ENCODE data around the gene GPR108. TPM values are rescaled to one million over a fixed set of nuclear protein-coding genes. Genes with fewer than 3 reads are reported as not detected.

The GPR108 gene
- total RNA-seq: 10 to 100 TPM; 61.4 to 67.2 TPM
- 36.8 TPM for polyA plus RNA-seq (2013, experiment 1 of 2)
- 36.6 TPM for polyA plus RNA-seq (2013, experiment 2 of 2)
- long read RNA-seq, experiment 1, partial matches to known transcripts: 3 of 14 reads
- long read RNA-seq, experiment 1, other reads (novel, unspliced or antisense): 5 of 14 reads
- long read RNA-seq, experiment 2, transcript GPR108-201 (18 exons, 2,057 nt): major isoform, 28 of 100 reads
- long read RNA-seq, experiment 2, transcript GPR108-202 (18 exons, 2,009 nt): minor isoform, 26 of 100 reads
- long read RNA-seq, experiment 2, partial matches to known transcripts: 13 of 100 reads
- long read RNA-seq, experiment 2, other reads (novel, unspliced or antisense): 33 of 100 reads
- long read RNA-seq, experiment 3, transcript GPR108-202 (18 exons, 2,009 nt): minor isoform, 87 of 361 reads
- long read RNA-seq, experiment 3, transcript GPR108-201 (18 exons, 2,057 nt): major isoform, 144 of 361 reads
- long read RNA-seq, experiment 3, partial matches to known transcripts: 17 of 361 reads
- long read RNA-seq, experiment 3, other reads (novel, unspliced or antisense): 111 of 361 reads
- long read RNA-seq, experiment 4, transcript GPR108-201 (18 exons, 2,057 nt): major isoform, 22 of 63 reads
- long read RNA-seq, experiment 4, transcript GPR108-202 (18 exons, 2,009 nt): minor isoform, 20 of 63 reads
- long read RNA-seq, experiment 4, partial matches to known transcripts: 3 of 63 reads
- long read RNA-seq, experiment 4, other reads (novel, unspliced or antisense): 18 of 63 reads

GRCh38 chr19:6737284-6737872 lies at the start of gene GPR108:
GPR108 (minus strand) TSS chr19:6737580; CDS start chr19:6737576, 4 bp downstream.
- Mint-ChIP-seq H3K27me3 (ENCODE audit: insufficient read depth) (no peaks in the 10 kb centered on the region), H3K9me3 (no peaks in the 10 kb centered on the region), H3K36me3 (ENCODE audit: low read depth) (peaks cover 23% of the 10 kb centered on the region), H3K4me3 (peak within 1 kb of the TSS; percentile 90), H3K27ac (peak within 1 kb of the TSS; percentile 98), H3K4me1 (peaks cover 34% of the 10 kb centered on the region)
- 0% methylated on average over 11 to 55 of the region's 55 CpGs for WGBS, 2 experiments (ENCODE audit: insufficient coverage in 1 of 2, insufficient read length in 1 of 2)
- no peaks in the 10 kb centered on the region for H3K4me1 ChIP-seq (ENCODE audit: control insufficient read depth, insufficient read depth, low read length)
- no peak for TF ChIP-seq CTCF (conservative IDR thresholded peaks at IDR 0.05)
- peak within 1 kb of the TSS; percentile 97 for H3K9ac ChIP-seq (ENCODE audit: extremely low read depth, low read length, poor library complexity, severe bottlenecking)
- no peaks in the 10 kb centered on the region for H3K27me3 ChIP-seq (ENCODE audit: control insufficient read depth, insufficient read depth, low read length, poor library complexity, severe bottlenecking)
- H3K36me3 ChIP-seq (ENCODE audit: control insufficient read depth, insufficient read depth, low read length): peaks cover 27% of the 10 kb centered on the region
- peak within 1 kb of the TSS; percentile 99 for H3K27ac ChIP-seq (ENCODE audit: low read depth, low read length)
- H3K4me3 ChIP-seq (ENCODE audit: low read length): peak within 1 kb of the TSS; percentile 89
- peak; percentile 100 for DNase-seq
- no peaks in the 10 kb centered on the region for H3K9me3 ChIP-seq (ENCODE audit: control insufficient read depth, low read length)

GRCh38 chr19:6779206-6779605 lies 41.8 kb upstream of the GPR108 start:
- H3K9ac ChIP-seq (ENCODE audit: extremely low read depth, low read length, poor library complexity, severe bottlenecking): no peak overlapping the region
- Mint-ChIP-seq H3K27me3 (ENCODE audit: insufficient read depth) (peaks cover 4% of the 10 kb centered on the region), H3K4me1 (no peaks in the 10 kb centered on the region), H3K36me3 (ENCODE audit: low read depth) (no peaks in the 10 kb centered on the region), H3K9me3 (no peaks in the 10 kb centered on the region), H3K4me3 (no peak overlapping the region), H3K27ac (no peak overlapping the region)
- H3K4me3 ChIP-seq (ENCODE audit: low read length): no peak overlapping the region
- no peaks in the 10 kb centered on the region for H3K9me3 ChIP-seq (ENCODE audit: control insufficient read depth, low read length)
- no peak overlapping the region for H3K27ac ChIP-seq (ENCODE audit: low read depth, low read length)
- no peaks in the 10 kb centered on the region for H3K4me1 ChIP-seq (ENCODE audit: control insufficient read depth, insufficient read depth, low read length)
- TF ChIP-seq CTCF (conservative IDR thresholded peaks at IDR 0.05): no peak
- no peaks in the 10 kb centered on the region for H3K36me3 ChIP-seq (ENCODE audit: control insufficient read depth, insufficient read depth, low read length)
- no peak for DNase-seq
- WGBS, 2 experiments (ENCODE audit: insufficient coverage in 1 of 2, insufficient read length in 1 of 2): 79 to 80% methylated on average over 2 to 4 of the region's 4 CpGs
- no peaks in the 10 kb centered on the region for H3K27me3 ChIP-seq (ENCODE audit: control insufficient read depth, insufficient read depth, low read length, poor library complexity, severe bottlenecking)

- no peak for TF ChIP-seq CTCF (conservative IDR thresholded peaks at IDR 0.05)
Measured at GRCh38 chr19:6778386-6778785, 41.0 kb upstream of the GPR108 start.

More at GRCh38 chr19:6778386-6778785, 41.0 kb upstream of the GPR108 start:
- Histone ChIP-seq H3K4me3 (ENCODE audit: low read length) (no peak overlapping the region), H3K27ac (ENCODE audit: low read depth, low read length) (no peak overlapping the region), H3K36me3 (ENCODE audit: control insufficient read depth, insufficient read depth, low read length) (no peaks in the 10 kb centered on the region), H3K27me3 (ENCODE audit: control insufficient read depth, insufficient read depth, low read length, poor library complexity, severe bottlenecking) (no peaks in the 10 kb centered on the region), H3K4me1 (ENCODE audit: control insufficient read depth, insufficient read depth, low read length) (no peaks in the 10 kb centered on the region), H3K9ac (ENCODE audit: extremely low read depth, low read length, poor library complexity, severe bottlenecking) (no peak overlapping the region), H3K9me3 (ENCODE audit: control insufficient read depth, low read length) (no peaks in the 10 kb centered on the region)
- Mint-ChIP-seq H3K36me3 (ENCODE audit: low read depth) (no peaks in the 10 kb centered on the region), H3K27me3 (ENCODE audit: insufficient read depth) (peaks cover 4% of the 10 kb centered on the region), H3K27ac (no peak overlapping the region), H3K4me1 (no peaks in the 10 kb centered on the region), H3K9me3 (no peaks in the 10 kb centered on the region), H3K4me3 (no peak overlapping the region)
- DNase-seq: no peak
- WGBS, 2 experiments (ENCODE audit: insufficient coverage in 1 of 2, insufficient read length in 1 of 2): 92% methylated on average over 4 of the region's 4 CpGs
